ENCODE results near the gene AQP12B.
A peak's percentile ranks its signal among the peaks of the same experiment; 100 is the strongest.
"Not testable (repeated sequence)": the region's sequence is repeated elsewhere in the genome, so short reads cannot be mapped to it uniquely, and the experiment has no call there.

The AQP12B gene

DNA sequence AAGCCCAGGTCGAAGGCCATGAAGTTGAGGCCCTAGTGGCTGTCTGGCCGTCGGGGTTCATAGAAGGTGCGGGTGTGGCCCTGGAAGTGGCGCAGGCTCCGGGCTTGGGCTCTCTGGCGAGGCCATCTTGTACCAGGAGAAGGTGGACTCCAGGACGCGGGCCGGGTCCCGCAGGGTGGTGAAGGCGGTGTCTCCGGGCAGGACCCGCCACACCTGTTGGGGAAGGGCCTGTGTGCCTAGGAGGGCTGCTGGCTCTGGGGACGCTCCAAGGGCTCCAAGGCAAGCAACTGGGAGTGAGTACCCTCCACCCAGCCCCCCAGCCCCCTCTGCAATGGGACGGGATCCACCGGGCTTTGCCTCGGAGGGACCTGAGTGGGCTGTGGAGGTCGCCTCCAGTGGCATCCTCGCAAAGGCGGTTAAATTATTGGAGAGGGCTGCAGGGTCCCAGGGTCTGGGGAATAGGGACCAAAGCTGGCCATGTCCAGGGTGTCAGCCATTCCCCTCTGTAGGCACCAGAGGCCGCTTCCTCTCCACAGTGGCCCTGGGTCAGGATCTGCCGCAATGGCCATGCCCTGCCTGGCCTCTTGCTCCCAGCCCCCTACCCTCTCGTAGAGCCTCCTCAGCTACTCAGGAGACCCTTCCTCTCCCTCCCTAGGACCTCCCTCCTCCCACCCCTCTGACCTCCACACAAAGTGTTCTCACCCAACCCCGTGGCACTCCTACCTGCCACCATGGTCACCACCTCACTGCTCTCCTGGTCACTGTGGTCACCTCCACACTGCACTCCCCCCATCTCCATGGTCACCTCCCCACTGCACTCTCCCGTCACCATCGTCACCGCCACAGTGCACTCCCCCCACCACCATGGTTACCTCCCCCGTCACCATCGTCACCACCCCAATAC, 19.3 kb upstream of the AQP12B start:
- Histone ChIP-seq H3K4me3 (no peak overlapping the region), H3K27me3 (ENCODE audit: low read depth) (peaks cover 27% of the 10 kb centered on the region), H3K36me3 (replicated peaks) (no peaks in the 10 kb centered on the region), H3K4me1 (no peaks in the 10 kb centered on the region), H3K9me3 (no peaks in the 10 kb centered on the region)
- DNase-seq (ENCODE audit: low spot score in 2 of 2), result peak in 1 of 2 experiments; percentile 6
- in situ Hi-C loops (cut with MboI; ENCODE audit: low sequenced_read_pairs), result no loop called here

DNA sequence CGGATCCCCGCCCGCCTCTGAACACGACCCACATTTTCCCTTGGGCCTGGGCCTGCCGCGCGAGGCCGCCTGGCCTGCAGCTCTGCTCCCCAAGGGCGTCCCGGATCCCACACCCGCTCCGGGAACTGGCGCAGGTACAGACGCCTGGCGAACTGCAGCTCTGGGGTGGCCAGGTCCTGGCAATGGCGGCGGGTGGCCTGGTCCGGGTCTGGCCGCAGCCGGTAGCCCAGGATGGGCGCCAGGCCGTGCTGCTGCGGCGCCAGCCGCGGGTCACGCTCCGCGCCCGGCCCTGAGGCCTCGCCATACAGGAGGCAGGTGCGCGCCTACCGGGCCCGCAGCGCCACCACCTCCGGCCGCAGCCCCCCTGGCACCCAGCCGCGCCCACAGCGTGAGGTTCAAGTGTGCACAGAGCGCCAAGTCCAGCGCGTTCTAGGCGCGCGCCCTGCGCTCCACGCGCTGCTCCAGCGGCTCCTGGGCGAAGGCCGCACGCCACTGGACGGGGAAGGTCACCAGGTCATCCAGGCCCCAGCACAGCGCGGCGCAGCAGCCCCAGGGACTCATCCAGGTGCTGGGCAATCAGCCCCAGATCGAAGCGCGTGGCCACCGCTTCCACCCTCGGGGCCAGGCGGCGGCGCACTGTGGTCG, 18.5 kb upstream of the AQP12B start:
- DNase-seq (ENCODE audit: low spot score in 2 of 2), result peak in 1 of 2 experiments; percentile 4
- no peaks in the 10 kb centered on the region for H3K4me1 ChIP-seq

DNA sequence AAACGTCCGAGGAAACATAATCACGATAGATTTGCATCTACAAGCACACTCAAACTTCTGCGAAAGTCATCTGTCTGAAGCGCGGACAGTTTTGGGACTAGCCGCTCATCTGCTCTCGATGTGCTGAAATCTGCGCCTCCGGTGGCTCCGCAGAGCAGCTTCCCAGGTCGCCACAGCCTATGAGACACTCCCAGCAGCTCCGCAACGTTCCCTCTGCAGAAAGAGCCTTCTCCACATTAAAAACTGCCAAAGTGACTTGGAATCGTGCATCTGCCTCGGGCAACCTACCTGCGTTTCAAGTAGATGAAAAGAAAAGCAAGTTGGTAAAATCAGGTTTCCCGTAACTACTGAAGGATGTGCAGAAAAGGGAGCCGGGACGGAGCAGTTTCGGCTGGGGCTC, 17.9 kb upstream of the AQP12B start:
- H3K9me3 ChIP-seq; H3K36me3 ChIP-seq (replicated peaks); in situ Hi-C loops (cut with MboI; ENCODE audit: low sequenced_read_pairs); DNase-seq (ENCODE audit: low spot score in 2 of 2); H3K4me1 ChIP-seq; H3K4me3 ChIP-seq: not testable (repeated sequence)
- H3K27me3 ChIP-seq (ENCODE audit: low read depth), result peaks cover 19% of the 10 kb centered on the region

More for the DNA sequence above, 18.5 kb upstream of the AQP12B start:
- in situ Hi-C loops (cut with MboI; ENCODE audit: low sequenced_read_pairs), result no loop called here
- Histone ChIP-seq H3K27me3 (ENCODE audit: low read depth) (peaks cover 21% of the 10 kb centered on the region), H3K4me3 (no peak overlapping the region), H3K36me3 (replicated peaks) (no peaks in the 10 kb centered on the region), H3K9me3 (no peaks in the 10 kb centered on the region)

DNA sequence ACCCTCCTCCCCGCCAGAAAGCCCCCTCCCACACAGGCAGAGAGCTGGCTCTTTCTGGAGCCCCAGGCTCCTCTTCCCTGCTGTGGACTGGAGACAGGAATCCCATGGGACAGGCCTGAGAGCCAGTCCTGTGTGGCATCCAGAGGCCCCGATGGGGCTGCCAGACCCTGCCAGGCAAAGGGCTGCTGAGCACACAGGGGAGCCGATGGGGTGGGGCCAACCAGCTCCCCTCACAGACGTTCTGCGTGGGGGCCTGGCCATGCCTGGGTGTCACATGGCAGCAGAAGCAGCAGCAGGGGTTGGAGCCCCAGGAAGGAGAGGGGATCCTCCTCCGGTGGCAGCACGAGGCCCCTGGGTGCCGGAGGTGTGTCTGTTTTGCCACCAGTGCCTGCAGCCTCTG, 17.1 kb upstream of the AQP12B start:
- in situ Hi-C loops (cut with MboI; ENCODE audit: low sequenced_read_pairs), result not testable (repeated sequence)
- peak in 1 of 2 experiments; percentile 6 for DNase-seq (ENCODE audit: low spot score in 2 of 2)

DNA sequence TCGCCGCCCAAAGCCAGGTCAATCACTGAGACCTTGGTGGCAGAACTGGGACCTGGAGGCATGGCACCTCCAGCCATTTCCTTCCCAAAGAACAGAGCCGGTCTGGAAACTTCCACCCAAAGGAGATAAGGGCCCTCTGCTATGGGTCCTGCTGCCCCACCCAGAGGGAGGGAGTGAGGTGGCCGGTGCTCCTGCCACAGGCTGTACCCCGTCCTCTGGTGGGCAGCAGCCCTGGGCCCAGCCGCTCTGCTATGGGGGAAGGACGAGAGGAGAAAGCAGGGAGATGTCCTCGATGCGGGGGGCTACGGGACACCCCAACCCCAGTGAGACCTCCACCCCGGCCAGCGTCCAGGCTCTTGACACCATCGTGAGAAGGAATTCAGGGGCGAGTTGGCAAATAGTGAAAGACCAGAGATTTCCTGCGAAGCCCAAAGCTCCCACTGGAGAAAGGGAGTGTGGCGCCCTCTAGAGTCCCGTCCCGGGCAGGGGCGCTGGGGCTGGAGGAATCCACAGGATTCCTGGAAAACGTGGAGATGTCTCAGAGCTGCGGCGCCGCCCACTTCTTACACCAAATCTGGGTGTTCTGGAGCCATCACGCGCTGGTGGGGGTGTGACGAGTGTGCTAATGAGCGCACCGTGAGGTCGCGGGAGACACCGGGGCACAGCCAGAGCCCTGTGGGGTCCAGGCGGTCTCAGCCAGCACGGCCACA, 16.3 kb upstream of the AQP12B start:
- H3K9me3 ChIP-seq; H3K27me3 ChIP-seq (ENCODE audit: low read depth); H3K4me3 ChIP-seq; H3K4me1 ChIP-seq; in situ Hi-C loops (cut with MboI; ENCODE audit: low sequenced_read_pairs); H3K36me3 ChIP-seq (replicated peaks): not testable (repeated sequence)
- peak in 1 of 2 experiments; percentile 7 for DNase-seq (ENCODE audit: low spot score in 2 of 2)

More for the DNA sequence above, 17.1 kb upstream of the AQP12B start:
- H3K36me3 ChIP-seq (replicated peaks); H3K4me3 ChIP-seq; H3K4me1 ChIP-seq; H3K9me3 ChIP-seq: not testable (repeated sequence)
- peaks cover 12% of the 10 kb centered on the region for H3K27me3 ChIP-seq (ENCODE audit: low read depth)

DNA sequence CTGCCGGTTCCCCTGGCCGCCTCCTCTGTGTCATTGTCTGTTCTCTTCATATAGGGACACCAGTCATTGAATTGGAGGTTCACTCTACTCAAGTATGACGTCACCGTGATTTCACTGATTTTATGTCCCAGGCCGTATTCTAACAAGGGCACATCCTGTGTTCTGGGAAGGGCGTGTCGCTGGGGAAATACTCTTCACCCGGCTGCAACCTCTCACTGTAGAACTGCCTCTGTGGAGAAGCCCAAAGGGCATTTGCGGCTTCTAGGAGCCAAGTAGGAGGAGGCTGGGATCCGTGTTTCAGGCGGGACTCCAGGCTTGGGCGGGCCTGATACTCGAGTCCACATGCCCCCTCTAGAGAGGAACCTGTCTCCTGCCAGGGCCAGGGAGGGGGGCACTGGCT, 13.8 kb upstream of the AQP12B start:
- H3K9me3 ChIP-seq; H3K27me3 ChIP-seq (ENCODE audit: low read depth); H3K36me3 ChIP-seq (replicated peaks); DNase-seq (ENCODE audit: low spot score in 2 of 2); H3K4me1 ChIP-seq; H3K4me3 ChIP-seq; in situ Hi-C loops (cut with MboI; ENCODE audit: low sequenced_read_pairs): not testable (repeated sequence)

DNA sequence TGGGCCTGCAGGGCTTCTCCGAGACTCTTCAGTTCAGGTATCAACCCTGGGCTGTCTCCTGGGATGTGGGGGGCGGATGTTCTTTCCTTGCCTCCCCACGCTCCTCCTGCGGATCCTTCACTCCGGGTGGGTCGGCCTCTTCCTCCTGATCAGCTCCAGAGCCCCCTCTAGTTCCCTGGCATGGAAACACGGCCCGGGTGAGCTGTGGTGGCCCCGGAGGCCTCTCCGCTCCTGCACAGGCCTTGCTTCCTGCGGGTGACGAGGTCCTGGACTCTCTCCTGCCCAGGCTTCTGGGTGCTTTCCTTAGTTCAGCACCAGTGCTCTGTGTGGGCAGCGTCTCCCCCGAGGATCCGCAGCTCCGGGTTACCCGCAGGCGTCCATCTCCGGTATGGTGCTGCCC, 12.9 kb upstream of the AQP12B start:
- H3K4me3 ChIP-seq; H3K9me3 ChIP-seq; DNase-seq (ENCODE audit: low spot score in 2 of 2); H3K27me3 ChIP-seq (ENCODE audit: low read depth); H3K36me3 ChIP-seq (replicated peaks); H3K4me1 ChIP-seq; in situ Hi-C loops (cut with MboI; ENCODE audit: low sequenced_read_pairs): not testable (repeated sequence)

DNA sequence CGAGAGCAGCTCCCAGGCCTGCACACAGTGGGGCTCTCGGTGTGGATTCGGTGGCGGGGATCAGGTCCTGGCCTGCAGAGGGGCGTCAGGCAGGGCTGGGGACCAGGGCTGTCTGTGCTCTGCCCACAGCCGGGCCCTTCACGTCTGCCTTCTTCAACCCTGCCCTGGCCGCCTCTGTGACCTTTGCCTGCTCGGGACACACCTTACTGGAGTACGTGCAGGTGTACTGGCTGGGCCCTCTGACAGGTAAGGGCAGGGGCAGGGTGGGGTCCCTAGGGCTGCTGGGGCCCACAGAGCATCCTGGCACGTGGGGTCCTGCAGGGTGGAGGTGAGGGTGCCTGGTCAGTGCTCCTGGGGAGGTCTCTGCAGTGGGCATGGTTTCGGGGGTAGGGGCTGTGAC, 11.6 kb upstream of the AQP12B start:
- H3K36me3 ChIP-seq (replicated peaks); H3K9me3 ChIP-seq; H3K27me3 ChIP-seq (ENCODE audit: low read depth); DNase-seq (ENCODE audit: low spot score in 2 of 2); H3K4me1 ChIP-seq; in situ Hi-C loops (cut with MboI; ENCODE audit: low sequenced_read_pairs); H3K4me3 ChIP-seq: not testable (repeated sequence)

DNA sequence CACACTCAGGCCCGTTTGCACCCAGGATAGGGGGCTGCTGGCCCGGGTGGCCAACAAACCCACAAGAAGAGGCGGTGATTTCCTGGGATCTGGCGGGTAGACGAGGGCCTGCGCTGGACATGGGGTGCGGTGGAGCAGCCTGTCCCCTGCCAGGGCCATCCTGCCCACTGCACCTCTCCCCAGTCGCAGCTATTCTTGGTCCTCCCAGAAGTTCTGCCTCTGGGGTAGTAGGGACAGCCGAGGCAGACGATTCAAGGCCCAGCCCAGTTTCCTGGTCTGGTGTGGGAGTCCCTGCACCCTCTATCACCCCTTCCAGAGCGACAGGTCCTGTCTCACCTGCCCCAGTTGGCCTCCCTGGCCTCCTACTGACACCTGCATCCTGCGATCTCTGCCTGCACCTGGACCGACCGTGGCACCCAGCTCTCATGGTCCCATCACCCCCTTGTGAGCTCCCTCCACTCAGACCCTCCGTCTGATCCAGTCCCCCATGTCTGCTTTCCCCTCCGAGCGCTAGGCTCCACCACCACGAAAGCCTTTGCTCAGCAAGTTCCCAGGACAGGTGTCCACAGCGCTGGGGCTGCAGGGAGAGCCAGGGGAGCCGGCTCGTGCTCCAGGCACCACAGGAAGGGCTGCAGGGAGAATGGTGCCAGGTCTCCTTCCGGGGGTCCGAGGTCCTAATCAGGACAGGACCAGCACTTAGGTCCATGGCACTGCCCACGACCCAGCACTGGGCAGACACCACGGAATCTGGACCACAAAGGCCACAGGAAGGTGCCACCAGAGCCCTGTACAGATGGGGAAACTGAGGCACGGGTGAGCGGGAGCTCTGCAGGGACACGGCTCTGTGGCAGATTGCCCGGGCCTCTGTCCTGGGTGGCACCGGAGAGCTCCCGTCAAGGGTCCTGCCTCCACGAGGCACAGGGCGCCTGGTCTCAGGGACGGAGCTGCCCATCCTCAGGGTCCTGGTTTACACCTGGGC, 10.2 kb upstream of the AQP12B start:
- H3K4me1 ChIP-seq; in situ Hi-C loops (cut with MboI; ENCODE audit: low sequenced_read_pairs); H3K36me3 ChIP-seq (replicated peaks): not testable (repeated sequence)

DNA sequence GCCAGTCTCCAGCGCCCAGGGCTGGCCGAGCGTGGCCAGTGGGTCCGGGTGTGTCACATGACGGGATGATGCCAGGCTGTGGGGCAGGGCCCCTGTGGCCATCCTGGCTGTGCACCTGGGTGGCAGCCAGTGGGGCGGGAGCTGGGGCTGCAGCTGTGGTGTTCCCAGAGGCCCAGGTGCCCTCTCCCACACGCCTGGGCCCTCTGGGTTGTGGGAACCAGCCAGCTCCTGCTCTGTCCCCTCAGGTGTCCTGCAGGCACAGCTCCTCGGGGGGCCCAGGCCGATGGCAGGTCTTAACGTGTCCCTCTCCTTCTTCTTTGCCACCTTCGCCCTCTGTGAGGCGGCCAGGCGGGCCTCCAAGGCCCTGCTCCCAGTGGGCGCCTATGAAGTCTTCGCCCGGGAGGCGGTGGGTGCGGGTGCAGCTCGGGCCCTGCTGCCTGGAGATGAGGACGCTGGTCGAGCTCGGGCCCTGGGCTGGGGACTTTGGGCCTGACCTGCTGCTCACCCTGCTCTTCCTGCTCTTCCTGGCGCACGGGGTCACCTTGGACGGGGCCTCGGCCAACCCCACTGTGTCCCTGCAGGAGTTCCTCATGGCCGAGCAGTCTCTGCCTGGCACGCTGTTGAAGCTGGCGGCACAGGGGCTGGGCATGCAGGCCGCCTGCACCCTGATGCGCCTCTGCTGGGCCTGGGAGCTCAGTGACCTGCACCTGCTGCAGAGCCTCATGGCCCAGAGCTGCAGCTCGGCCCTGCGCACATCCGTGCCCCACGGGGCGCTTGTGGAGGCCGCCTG, 9.1 kb upstream of the AQP12B start, which contains the start of gene AQP12A:
Gene AQP12A, plus strand, starts transcription at position 236 of the 790 bp plus-strand sequence. Its CDS starts 48 bp downstream, at position 284.
- H3K4me3 ChIP-seq; H3K9me3 ChIP-seq; H3K4me1 ChIP-seq; H3K27me3 ChIP-seq (ENCODE audit: low read depth); H3K36me3 ChIP-seq (replicated peaks); in situ Hi-C loops (cut with MboI; ENCODE audit: low sequenced_read_pairs): not testable (repeated sequence)
- DNase-seq (ENCODE audit: low spot score in 2 of 2), result peak in 1 of 2 experiments; percentile 1

More for the DNA sequence above, 10.2 kb upstream of the AQP12B start:
- peak in 1 of 2 experiments; percentile 2 for DNase-seq (ENCODE audit: low spot score in 2 of 2)
- not testable (repeated sequence) for H3K27me3 ChIP-seq (ENCODE audit: low read depth); H3K9me3 ChIP-seq; H3K4me3 ChIP-seq

DNA sequence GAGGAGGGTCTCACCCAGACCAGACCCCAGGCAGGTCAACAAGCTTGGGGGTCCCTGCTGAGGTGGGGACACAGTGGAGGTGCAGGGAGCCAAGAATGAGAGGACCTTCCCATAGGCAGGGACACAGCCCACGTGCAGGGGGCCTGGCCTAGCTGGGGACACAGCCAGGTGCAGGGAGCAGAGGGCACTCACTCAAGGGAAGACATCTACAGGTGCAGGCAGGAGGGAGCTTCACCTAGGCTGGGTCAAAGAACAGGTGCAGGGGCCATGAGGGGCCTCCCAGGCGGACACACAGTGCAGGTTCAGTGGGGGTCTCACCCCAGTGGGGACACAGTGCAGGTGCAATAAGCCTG, 8.4 kb upstream of the AQP12B start:
- H3K9me3 ChIP-seq; H3K36me3 ChIP-seq (replicated peaks); DNase-seq (ENCODE audit: low spot score in 2 of 2); H3K4me1 ChIP-seq; in situ Hi-C loops (cut with MboI; ENCODE audit: low sequenced_read_pairs); H3K27me3 ChIP-seq (ENCODE audit: low read depth); H3K4me3 ChIP-seq: not testable (repeated sequence)

DNA sequence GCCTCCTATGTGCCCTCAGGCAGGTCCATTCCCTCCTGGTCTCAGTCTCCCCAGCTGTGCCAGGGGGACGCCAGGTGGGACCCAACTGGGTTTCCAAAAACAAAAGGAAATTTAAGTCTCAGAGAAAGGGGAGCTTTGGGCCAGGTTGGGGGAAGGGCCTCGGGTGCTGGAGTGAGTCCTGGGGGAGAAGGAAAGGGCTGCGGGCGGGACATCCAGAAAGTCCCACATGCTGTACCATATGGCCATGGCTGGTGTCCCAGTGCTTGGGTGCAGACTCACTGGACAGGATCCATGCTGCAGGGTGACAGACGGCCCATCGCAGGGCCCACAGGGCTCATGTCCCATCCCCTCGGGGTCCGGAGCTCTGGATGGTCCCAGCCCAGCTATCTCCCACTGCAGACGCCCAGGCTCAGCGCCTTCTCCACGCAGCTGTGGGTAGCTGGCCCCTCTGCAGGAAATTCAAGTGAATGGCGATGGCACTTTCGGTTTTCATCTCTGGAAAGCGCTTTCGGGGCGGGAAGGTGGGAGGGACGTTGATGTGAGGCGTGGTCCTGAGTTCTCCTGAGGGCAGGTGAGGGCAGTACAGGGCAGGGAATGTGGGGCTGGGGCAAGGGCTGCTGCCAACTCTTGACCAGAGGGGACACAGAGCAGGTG, 7.9 kb upstream of the AQP12B start:
- H3K9me3 ChIP-seq; H3K4me1 ChIP-seq; H3K36me3 ChIP-seq (replicated peaks); in situ Hi-C loops (cut with MboI; ENCODE audit: low sequenced_read_pairs); H3K4me3 ChIP-seq; DNase-seq (ENCODE audit: low spot score in 2 of 2): not testable (repeated sequence)
- peaks cover 12% of the 10 kb centered on the region for H3K27me3 ChIP-seq (ENCODE audit: low read depth)
